HL-60 (cell line): Measurements from ENCODE around the gene GATC.

Experiments
- DNase-seq, 2 experiments: peaks; one replicate each; pipeline ENCODE4 v3.0.0-alpha.2; 2010 to 2020; ENCODE audit warnings: low read depth in 1 of 2, low spot score in 1 of 2
- H3K27ac ChIP-seq: fragments of 250-450 bp; sonication (Bioruptor Pico); replicated peaks from 2 replicates; pipeline ENCODE4 v1.5.1; 2020; ENCODE audit warnings: mild to moderate bottlenecking, moderate library complexity
- H3K27me3 ChIP-seq: fragments of 250-450 bp; sonication (Bioruptor Pico); 2 replicates; pipeline ENCODE4 v1.5.1; 2021; ENCODE audit warnings: mild to moderate bottlenecking, moderate library complexity; ENCODE audit not compliant: insufficient read depth, poor library complexity, severe bottlenecking
- H3K4me3 ChIP-seq: replicated peaks from 2 replicates; pipeline ENCODE4 v1.5.1; 2011; ENCODE audit warnings: mild to moderate bottlenecking, control low read depth, low read length; ENCODE audit not compliant: insufficient read depth
- CTCF ChIP-seq: IDR thresholded peaks from one replicate; pipeline ENCODE4 v1.5.1; 2011; ENCODE audit warnings: low read length, control low read depth, inconsistent platforms; ENCODE audit not compliant: insufficient read depth
- GABPA ChIP-seq: IDR thresholded peaks from 2 replicates; pipeline ENCODE4 v1.6.1; 2012; ENCODE audit warnings: low read depth
- POLR2AphosphoS5 ChIP-seq: IDR thresholded peaks from 2 replicates; pipeline ENCODE4 v1.6.1; 2012; ENCODE audit warnings: low read depth
- REST ChIP-seq: IDR thresholded peaks from 2 replicates; pipeline ENCODE4 v1.6.1; 2012; ENCODE audit warnings: low read depth; ENCODE audit not compliant: insufficient replicate concordance
- SPI1 ChIP-seq: IDR thresholded peaks from 2 replicates; pipeline ENCODE4 v1.6.1; 2012; ENCODE audit warnings: low read depth, mild to moderate bottlenecking, borderline replicate concordance

GATC gene

GRCh38 chr12:120490325-120490724, 44.1 kb downstream of the GATC start:
- no peak overlapping the region for H3K4me3 ChIP-seq
- DNase-seq, result no peak

GRCh38 chr12:120490833-120491512, 44.7 kb downstream of the GATC start:
- Histone ChIP-seq H3K27me3 (no peaks in the 10 kb centered on the region), H3K27ac (no peak overlapping the region), H3K4me3 (no peak overlapping the region)
- TF ChIP-seq CTCF, result no peak
- no peak for TF ChIP-seq GABPA
- no peak for TF ChIP-seq REST
- TF ChIP-seq POLR2AphosphoS5, result no peak
- no peak for TF ChIP-seq SPI1
- DNase-seq, result no peak

More at GRCh38 chr12:120490325-120490724, 44.1 kb downstream of the GATC start:
- no peak overlapping the region for H3K27ac ChIP-seq
- H3K27me3 ChIP-seq, result no peaks in the 10 kb centered on the region
- TF ChIP-seq REST, result no peak
- TF ChIP-seq GABPA, result no peak
- TF ChIP-seq CTCF, result no peak
- TF ChIP-seq POLR2AphosphoS5, result no peak
- no peak for TF ChIP-seq SPI1

- Histone ChIP-seq H3K27me3 (no peaks in the 10 kb centered on the region), H3K4me3 (peak overlapping the region; percentile 97), H3K27ac (no peak overlapping the region)
- TF ChIP-seq CTCF (no peak), REST (no peak), POLR2AphosphoS5 (no peak), SPI1 (no peak), GABPA (no peak)
- no peak for DNase-seq
These were observed 49.0 kb downstream of the GATC start for GRCh38 chr12:120495186-120495730.
